IMR-90 (cell line): ENCODE results near the gene VSNL1. TPM values are rescaled to one million over a fixed set of nuclear protein-coding genes. Genes with fewer than 3 reads are reported as not detected.

Experiments used
- ATAC-seq: fragments of 200-7000 bp; cut with Tn5 transposase; 2 replicates; pipeline ENCODE4 v1.9.1; 2020; ENCODE audit warnings: low read depth, mild to moderate bottlenecking, moderate library complexity
- BruUV-seq: library from RNA; stranded (reverse); fragments of 400-500 nt; replicated peaks from 2 replicates; lab custom pipeline; 2021; lab: Mats Ljungman, UMichigan
- CTCF ChIA-PET: fragments of 300-600 bp; formaldehyde crosslinking; extraction: SDS; loops from one replicate; lab custom pipeline; 2021; ENCODE audit warnings: antibody characterized with exemption; lab: Yijun Ruan, JAX
- POLR2A ChIA-PET: fragments of 300-600 bp; sonication (Branson Sonifier 250); formaldehyde crosslinking; loops from one replicate; lab custom pipeline; 2022; ENCODE audit warnings: antibody characterized with exemption; ENCODE audit not compliant: unreplicated experiment; lab: Charles Lee
- DNase-seq: peaks from one replicate; pipeline ENCODE4 v3.0.0; 2013
- H2AFZ ChIP-seq: replicated peaks from 2 replicates; pipeline ENCODE3; 2013; ENCODE audit warnings: low read length, mild to moderate bottlenecking; ENCODE audit not compliant: poor library complexity
- H2AK5ac ChIP-seq: 2 replicates; pipeline ENCODE4 v1.6.1; 2013; ENCODE audit warnings: low read depth, low read length, inconsistent platforms
- H2AK9ac ChIP-seq: replicated peaks from 2 replicates; pipeline ENCODE3; 2013; ENCODE audit warnings: mild to moderate bottlenecking, low read depth, low read length, moderate library complexity; ENCODE audit not compliant: poor library complexity
- H2BK120ac ChIP-seq: 2 replicates; pipeline ENCODE4 v1.6.1; 2013; ENCODE audit warnings: low read depth, low read length, inconsistent platforms
- H2BK15ac ChIP-seq: 3 replicates; pipeline ENCODE4 v1.6.1; 2013; ENCODE audit warnings: low read depth, low read length, inconsistent platforms
- H2BK20ac ChIP-seq: 2 replicates; pipeline ENCODE4 v1.6.1; 2013; ENCODE audit warnings: low read depth, mild to moderate bottlenecking, inconsistent platforms, low read length, moderate library complexity
- H2BK5ac ChIP-seq: 2 replicates; pipeline ENCODE4 v1.6.1; 2013; ENCODE audit warnings: mild to moderate bottlenecking, low read depth, low read length, inconsistent platforms; ENCODE audit not compliant: poor library complexity, severe bottlenecking
- H3K14ac ChIP-seq: replicated peaks from 2 replicates; pipeline ENCODE4 v1.6.1; 2013; ENCODE audit warnings: low read depth, low read length, inconsistent platforms
- H3K18ac ChIP-seq: 2 replicates; pipeline ENCODE4 v1.6.1; 2013; ENCODE audit warnings: low read depth, low read length, control low read depth
- H3K23ac ChIP-seq: 2 replicates; pipeline ENCODE4 v1.6.1; 2013; ENCODE audit warnings: low read depth, low read length, inconsistent platforms
- H3K27ac ChIP-seq: 2 replicates; pipeline ENCODE4 v1.5.1; 2013; ENCODE audit warnings: mild to moderate bottlenecking, control low read depth, low read length; ENCODE audit not compliant: insufficient read depth
- H3K27me3 ChIP-seq: 2 replicates; pipeline ENCODE4 v1.6.1; 2013; ENCODE audit warnings: low read length; ENCODE audit not compliant: control insufficient read depth, insufficient read depth
- H3K36me3 ChIP-seq: 2 replicates; pipeline ENCODE4 v1.6.1; 2013; ENCODE audit warnings: low read length, mixed read lengths; ENCODE audit not compliant: control insufficient read depth, insufficient read depth
- H3K4ac ChIP-seq: 2 replicates; pipeline ENCODE4 v1.6.1; 2013; ENCODE audit warnings: low read depth, low read length, inconsistent platforms
- H3K4me1 ChIP-seq: 2 replicates; pipeline ENCODE4 v1.6.1; 2013; ENCODE audit warnings: low read length, mixed read lengths; ENCODE audit not compliant: control insufficient read depth, insufficient read depth
- H3K4me2 ChIP-seq: 2 replicates; pipeline ENCODE4 v1.6.1; 2013; ENCODE audit warnings: low read depth, mild to moderate bottlenecking, control low read depth, low read length, moderate library complexity
- H3K4me3 ChIP-seq: 2 replicates; pipeline ENCODE4 v1.5.1; 2013; ENCODE audit warnings: low read depth, mild to moderate bottlenecking, control low read depth, low read length, moderate library complexity; ENCODE audit not compliant: insufficient read depth
- H3K56ac ChIP-seq: 2 replicates; pipeline ENCODE4 v1.6.1; 2013; ENCODE audit warnings: low read length, inconsistent platforms; ENCODE audit not compliant: insufficient read depth; ENCODE audit errors: extremely low read depth
- H3K79me1 ChIP-seq, 2 experiments: 2 replicates each; pipeline ENCODE4 v1.6.1; 2013; ENCODE audit warnings: low read length in 2 of 2, inconsistent platforms in 1 of 2, low read depth in 1 of 2
- H3K9ac ChIP-seq: 2 replicates; pipeline ENCODE4 v1.6.1; 2013; ENCODE audit warnings: low read depth, low read length, control low read depth
- H3K9me1 ChIP-seq: 2 replicates; pipeline ENCODE4 v1.6.1; 2013; ENCODE audit warnings: low read length, inconsistent platforms; ENCODE audit not compliant: insufficient read depth
- H3K9me3 ChIP-seq: 2 replicates; pipeline ENCODE4 v1.6.1; 2013; ENCODE audit warnings: low read length; ENCODE audit not compliant: control insufficient read depth, insufficient read depth
- H4K20me1 ChIP-seq: 2 replicates; pipeline ENCODE4 v1.6.1; 2013; ENCODE audit warnings: low read length, inconsistent platforms; ENCODE audit not compliant: insufficient read depth
- H4K5ac ChIP-seq: 2 replicates; pipeline ENCODE4 v1.6.1; 2013; ENCODE audit warnings: mild to moderate bottlenecking, low read depth, low read length, control low read depth
- H4K8ac ChIP-seq, 2 experiments: 2 replicates each; pipeline ENCODE4 v1.6.1; 2013; ENCODE audit warnings: low read depth in 2 of 2, low read length in 2 of 2, control low read depth in 1 of 2, inconsistent platforms in 1 of 2
- H4K91ac ChIP-seq: 2 replicates; pipeline ENCODE4 v1.6.1; 2013; ENCODE audit warnings: low read depth, low read length, inconsistent platforms; ENCODE audit not compliant: insufficient read depth
- BHLHE40 ChIP-seq: fragments of 150-350 bp; IDR thresholded peaks from 2 replicates; pipeline ENCODE4 v1.6.1; 2016; ENCODE audit warnings: mild to moderate bottlenecking, low read depth, low read length
- CHD1 ChIP-seq: IDR thresholded peaks from 2 replicates; pipeline ENCODE4 v1.6.1; 2012; ENCODE audit warnings: low read depth, low read length, improper control_type of control experiment
- CTCF ChIP-seq: conservative IDR thresholded peaks from 2 replicates; pipeline ENCODE4 v1.5.1; 2012; ENCODE audit warnings: mild to moderate bottlenecking, low read depth, low read length, improper control_type of control experiment
- ELK1 ChIP-seq: fragments of 150-350 bp; IDR thresholded peaks from 2 replicates; pipeline ENCODE4 v1.6.1; 2016; ENCODE audit warnings: low read depth, mild to moderate bottlenecking, low read length, moderate library complexity, borderline replicate concordance
- MAFK ChIP-seq: IDR thresholded peaks from 2 replicates; pipeline ENCODE4 v1.6.1; 2012; ENCODE audit warnings: low read depth, low read length, improper control_type of control experiment
- NFE2L2 ChIP-seq: fragments of 150-350 bp; IDR thresholded peaks from 2 replicates; pipeline ENCODE4 v1.6.1; 2016; ENCODE audit warnings: low read depth, mild to moderate bottlenecking, low read length
- RAD21 ChIP-seq: IDR thresholded peaks from 2 replicates; pipeline ENCODE4 v1.6.1; 2012; ENCODE audit warnings: low read length, improper control_type of control experiment
- WGBS, 2 experiments: methylation state at CpG; one replicate each; pipeline versions ENCODE4 v1.1.5 to v1.1.7; 2013; ENCODE audit warnings: missing lambda C conversion rate in 2 of 2; ENCODE audit not compliant: insufficient read length in 1 of 2; ENCODE audit errors: extremely low coverage in 2 of 2; 5-methylcytosine and 5-hydroxymethylcytosine counted together
- dilution Hi-C: fragments of 300-500 bp; cut with HindIII; formaldehyde crosslinking; loops from one replicate; pipeline ENCODE4 v1.14.3; 2018; ENCODE audit warnings: low sequenced_read_pairs; ENCODE audit not compliant: unreplicated experiment
- in situ Hi-C: fragments of 300-500 bp; cut with MboI; formaldehyde crosslinking; loops from 3 replicates; pipeline ENCODE4 v1.14.3; 2019; ENCODE audit warnings: low sequenced_read_pairs, inconsistent platforms, mixed read lengths
- intact Hi-C: fragments of 100-400 bp; cut with micrococcal nuclease; formaldehyde crosslinking; loops from 2 replicates; pipeline ENCODE4 v1.10.0; 2022
- polyA plus RNA-seq, 3 experiments: library from polyadenylated mRNA; depleted of rRNA; stranded (reverse); fragments of >200 nt; gene quantifications; 2 replicates each; pipeline ENCODE4 v1.2.3, GENCODE V29; 2012; ENCODE audit warnings: low replicate concordance in 1 of 3
- total RNA-seq: library from RNA; depleted of rRNA; stranded (reverse); fragments of >200 nt; gene quantifications from 2 replicates; pipeline ENCODE4 v1.2.3, GENCODE V29; 2012
- TF ChIP-seq, protein P1 (sequence below): fragments of 150-350 bp; IDR thresholded peaks from 2 replicates; pipeline ENCODE4 v1.6.1; 2017; ENCODE audit warnings: mild to moderate bottlenecking, antibody characterized with exemption, low read length, low read depth

The VSNL1 gene
- total and polyA plus RNA-seq, 2 of the 4 experiments (the other 2 are of a cell fraction): 0.32 to 0.36 TPM

DNA sequence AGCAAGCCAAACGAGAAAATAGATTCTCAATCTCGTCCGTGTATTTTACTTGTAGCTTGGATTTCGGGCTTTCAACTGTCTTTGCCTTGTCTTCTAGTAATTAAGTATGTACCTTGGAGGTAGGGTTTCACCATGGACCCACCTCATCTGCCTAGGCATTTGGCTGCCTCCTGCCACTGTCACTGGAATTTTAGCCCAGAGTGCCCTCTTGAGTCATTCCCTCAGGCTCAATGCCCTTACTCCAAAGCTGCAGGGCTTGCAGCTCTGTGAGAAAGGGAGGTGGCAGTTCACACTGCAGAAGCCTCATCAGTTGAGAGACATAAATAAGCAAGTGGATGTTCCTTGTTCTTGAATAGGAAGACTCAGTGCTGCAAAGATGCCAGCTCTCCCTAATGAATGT is 89.6 kb downstream of the VSNL1 start:
- Histone ChIP-seq H3K27me3 (no peaks in the 10 kb centered on the region), H2BK120ac (no peak overlapping the region), H2BK20ac (no peak overlapping the region), H3K14ac (no peak overlapping the region), H3K9me1 (no peaks in the 10 kb centered on the region), H3K56ac (no peak overlapping the region), H4K8ac (no peak overlapping the region), H3K9me3 (no peaks in the 10 kb centered on the region), H4K91ac (no peak overlapping the region), H3K18ac (no peak overlapping the region), H3K4me3 (no peak overlapping the region), H3K9ac (no peak overlapping the region), H3K23ac (no peak overlapping the region), H4K5ac (no peak overlapping the region), H2AK9ac (no peak overlapping the region), H3K4ac (no peak overlapping the region), H4K20me1 (no peaks in the 10 kb centered on the region), H2BK15ac (no peak overlapping the region), H2AK5ac (no peak overlapping the region), H3K4me1 (no peaks in the 10 kb centered on the region), H3K79me1 (no peaks in the 10 kb centered on the region), H3K36me3 (no peaks in the 10 kb centered on the region), H3K27ac (no peak overlapping the region), H3K4me2 (no peak overlapping the region), H2BK5ac (no peak overlapping the region), H2AFZ (no peak overlapping the region)
- in situ Hi-C loops (no loop called here), dilution Hi-C loops (no loop called here), intact Hi-C loops (no loop called here)
- BruUV-seq: no TSS peak
- ChIA-PET POLR2A (no interaction called here), CTCF (interaction anchor here (1.0 kb wide), 1 partner anchor 16 kb away, joined by 3 read pairs; no protein-coding TSS in a partner anchor)
- ATAC-seq (no peak), DNase-seq (no peak)
- TF ChIP-seq, protein P1, sequence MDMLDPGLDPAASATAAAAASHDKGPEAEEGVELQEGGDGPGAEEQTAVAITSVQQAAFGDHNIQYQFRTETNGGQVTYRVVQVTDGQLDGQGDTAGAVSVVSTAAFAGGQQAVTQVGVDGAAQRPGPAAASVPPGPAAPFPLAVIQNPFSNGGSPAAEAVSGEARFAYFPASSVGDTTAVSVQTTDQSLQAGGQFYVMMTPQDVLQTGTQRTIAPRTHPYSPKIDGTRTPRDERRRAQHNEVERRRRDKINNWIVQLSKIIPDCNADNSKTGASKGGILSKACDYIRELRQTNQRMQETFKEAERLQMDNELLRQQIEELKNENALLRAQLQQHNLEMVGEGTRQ: no peak
- no peak for TF ChIP-seq RAD21
- TF ChIP-seq BHLHE40: no peak
- TF ChIP-seq ELK1: no peak
- TF ChIP-seq CTCF: no peak
- TF ChIP-seq CHD1: no peak
- TF ChIP-seq MAFK: no peak
- no peak for TF ChIP-seq NFE2L2
- WGBS, 2 experiments: no CpG with 5 or more reads among the region's 4 CpGs
